Keratinocyte (primary cell): ENCODE results near the gene CCDC3.

Experiments used
- EZH2 ChIP-seq: IDR thresholded peaks from one replicate; pipeline ENCODE4 v1.6.1; 2012; ENCODE audit warnings: inconsistent platforms, mild to moderate bottlenecking, low read length, moderate library complexity
- TF ChIP-seq, protein P1 (sequence below), 3 experiments: IDR thresholded peaks in 1 of 3; conservative IDR thresholded peaks in 1 of 3; optimal IDR thresholded peaks in 1 of 3; 2 replicates in 2 of 3; 3 replicates in 1 of 3; pipeline versions ENCODE3 to v1.5.1; 2011; ENCODE audit warnings: low read length in 3 of 3, mild to moderate bottlenecking in 3 of 3, moderate library complexity in 2 of 3, control low read depth in 1 of 3, inconsistent platforms in 1 of 3; ENCODE audit not compliant: insufficient read depth in 2 of 3; ENCODE audit errors: extremely low read depth in 1 of 3

DNA sequence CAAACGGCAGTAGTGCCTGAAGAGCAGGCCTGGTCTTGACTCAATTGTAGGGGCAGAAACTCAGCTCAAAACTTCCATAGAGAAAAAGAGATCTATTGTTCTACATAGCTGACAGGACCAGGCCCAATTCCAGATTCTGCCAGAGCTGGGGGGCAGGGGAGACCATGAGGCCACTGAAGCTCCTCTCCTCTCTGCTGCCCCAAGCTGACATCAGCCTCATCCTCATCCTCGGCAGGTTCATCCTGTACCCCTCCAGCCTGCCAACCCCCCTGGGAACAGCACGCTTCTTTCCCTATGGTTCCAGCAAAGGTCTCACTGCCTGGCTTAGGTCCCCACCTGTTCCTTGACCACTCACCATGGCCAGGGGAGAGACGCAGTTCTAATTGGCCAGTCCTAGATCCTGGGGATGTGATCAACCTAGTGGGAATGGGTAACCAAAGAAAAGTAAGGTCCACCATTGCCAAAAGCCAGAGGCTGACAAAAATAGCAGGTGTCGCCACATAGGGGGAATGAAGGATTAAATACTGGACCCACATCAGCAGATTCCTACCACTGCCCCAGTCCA, 42.9 kb downstream of the CCDC3 start:
- TF ChIP-seq, protein P1, sequence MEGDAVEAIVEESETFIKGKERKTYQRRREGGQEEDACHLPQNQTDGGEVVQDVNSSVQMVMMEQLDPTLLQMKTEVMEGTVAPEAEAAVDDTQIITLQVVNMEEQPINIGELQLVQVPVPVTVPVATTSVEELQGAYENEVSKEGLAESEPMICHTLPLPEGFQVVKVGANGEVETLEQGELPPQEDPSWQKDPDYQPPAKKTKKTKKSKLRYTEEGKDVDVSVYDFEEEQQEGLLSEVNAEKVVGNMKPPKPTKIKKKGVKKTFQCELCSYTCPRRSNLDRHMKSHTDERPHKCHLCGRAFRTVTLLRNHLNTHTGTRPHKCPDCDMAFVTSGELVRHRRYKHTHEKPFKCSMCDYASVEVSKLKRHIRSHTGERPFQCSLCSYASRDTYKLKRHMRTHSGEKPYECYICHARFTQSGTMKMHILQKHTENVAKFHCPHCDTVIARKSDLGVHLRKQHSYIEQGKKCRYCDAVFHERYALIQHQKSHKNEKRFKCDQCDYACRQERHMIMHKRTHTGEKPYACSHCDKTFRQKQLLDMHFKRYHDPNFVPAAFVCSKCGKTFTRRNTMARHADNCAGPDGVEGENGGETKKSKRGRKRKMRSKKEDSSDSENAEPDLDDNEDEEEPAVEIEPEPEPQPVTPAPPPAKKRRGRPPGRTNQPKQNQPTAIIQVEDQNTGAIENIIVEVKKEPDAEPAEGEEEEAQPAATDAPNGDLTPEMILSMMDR (optimal IDR thresholded peaks at IDR 0.05 in 1 of 3, IDR thresholded peaks at IDR 0.05 in 1 of 3, conservative IDR thresholded peaks at IDR 0.05 in 1 of 3; ENCODE audit: extremely low read depth in 1 of 3, insufficient read depth in 2 of 3, low read length in 3 of 3), result peak in 1 of 3 experiments; percentile 4
- no peak for TF ChIP-seq EZH2
